GM19468 (cell line): Measurements from ENCODE around the gene ST3GAL3.

Experiments used
- ATAC-seq: cut with Tn5 transposase; IDR thresholded peaks from one replicate; pipeline ENCODE4 v1.9.1; 2021; ENCODE audit warnings: mild to moderate bottlenecking, moderate library complexity, moderate number of reproducible peaks; ENCODE audit not compliant: unreplicated experiment; ENCODE audit errors: extremely low read depth

Gene ST3GAL3, protein sequence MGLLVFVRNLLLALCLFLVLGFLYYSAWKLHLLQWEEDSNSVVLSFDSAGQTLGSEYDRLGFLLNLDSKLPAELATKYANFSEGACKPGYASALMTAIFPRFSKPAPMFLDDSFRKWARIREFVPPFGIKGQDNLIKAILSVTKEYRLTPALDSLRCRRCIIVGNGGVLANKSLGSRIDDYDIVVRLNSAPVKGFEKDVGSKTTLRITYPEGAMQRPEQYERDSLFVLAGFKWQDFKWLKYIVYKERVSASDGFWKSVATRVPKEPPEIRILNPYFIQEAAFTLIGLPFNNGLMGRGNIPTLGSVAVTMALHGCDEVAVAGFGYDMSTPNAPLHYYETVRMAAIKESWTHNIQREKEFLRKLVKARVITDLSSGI

GRCh38 chr1:43707190-43708001 lies at the start of gene ST3GAL3:
ST3GAL3 (plus strand) TSS chr1:43707536; CDS start chr1:43736263, 28,727 bp downstream.
- ATAC-seq = peak; percentile 92

DNA sequence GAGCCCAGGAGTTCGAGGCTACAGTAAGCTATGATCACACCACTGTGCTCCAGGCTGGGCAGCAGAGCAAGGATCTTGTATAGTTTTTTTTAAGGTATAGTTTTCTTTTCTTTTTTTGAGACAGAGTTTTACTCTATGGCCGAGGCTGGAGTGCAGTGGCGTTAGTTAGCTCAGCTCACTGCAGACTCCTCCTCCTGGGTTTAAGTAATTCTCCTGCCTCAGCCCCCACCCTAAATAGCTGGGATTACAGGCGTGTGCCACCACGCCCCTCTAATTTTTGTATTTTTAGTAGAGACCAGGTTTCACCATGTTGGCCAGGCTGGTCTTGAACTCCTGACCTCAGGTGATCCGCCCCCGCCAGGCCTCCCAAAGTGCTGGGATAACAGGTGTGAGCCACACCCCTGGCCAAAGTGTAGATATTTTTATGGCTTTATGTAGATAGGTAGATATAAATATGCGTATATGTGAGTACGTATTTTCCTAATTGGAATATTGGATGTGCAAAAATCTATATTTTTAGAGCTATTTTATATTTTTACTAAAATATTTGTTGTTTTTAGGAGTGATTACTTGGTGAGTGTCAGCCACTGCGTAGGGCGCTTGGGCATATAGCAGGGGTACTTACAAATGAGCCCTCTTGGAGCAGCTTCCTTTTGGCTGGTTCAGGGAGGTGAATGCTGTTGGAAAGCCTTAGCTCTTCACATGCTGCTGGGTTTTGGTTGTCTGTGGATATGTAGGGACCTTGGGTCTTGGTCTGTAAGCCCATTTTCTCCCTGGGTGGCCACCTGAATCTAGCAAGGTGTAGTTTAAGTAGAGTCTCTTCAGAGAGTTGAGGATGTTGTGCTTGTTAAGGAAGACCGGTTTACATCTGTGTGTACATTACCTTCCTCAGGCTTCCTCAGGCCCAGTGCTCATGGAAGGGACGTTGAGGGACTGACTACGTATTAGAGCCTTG lies 47.8 kb upstream of the ST3GAL3 start:
- no peak for ATAC-seq

DNA sequence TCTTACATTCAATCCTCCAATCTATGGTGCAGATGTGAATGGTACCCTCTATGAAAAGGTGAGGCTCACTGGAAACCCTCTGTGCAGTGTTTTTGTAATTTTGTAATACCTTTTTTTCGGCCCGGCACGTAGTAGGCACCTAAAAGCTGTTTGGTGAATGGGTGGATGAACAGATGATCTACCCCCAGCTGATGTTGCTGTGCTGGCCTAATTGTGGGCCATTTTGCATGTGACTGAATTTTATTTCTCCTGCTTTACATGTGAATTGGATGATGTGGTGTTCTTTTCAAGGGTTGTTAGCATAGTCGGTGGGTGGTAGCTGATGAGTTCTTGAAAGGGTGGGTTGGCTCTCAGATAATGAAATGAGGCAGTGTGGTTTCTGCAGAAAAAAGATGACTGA lies 47.0 kb upstream of the ST3GAL3 start:
- no peak for ATAC-seq

GRCh38 chr1:43664369-43664768 lies 43.0 kb upstream of the ST3GAL3 start:
- ATAC-seq = no peak

DNA sequence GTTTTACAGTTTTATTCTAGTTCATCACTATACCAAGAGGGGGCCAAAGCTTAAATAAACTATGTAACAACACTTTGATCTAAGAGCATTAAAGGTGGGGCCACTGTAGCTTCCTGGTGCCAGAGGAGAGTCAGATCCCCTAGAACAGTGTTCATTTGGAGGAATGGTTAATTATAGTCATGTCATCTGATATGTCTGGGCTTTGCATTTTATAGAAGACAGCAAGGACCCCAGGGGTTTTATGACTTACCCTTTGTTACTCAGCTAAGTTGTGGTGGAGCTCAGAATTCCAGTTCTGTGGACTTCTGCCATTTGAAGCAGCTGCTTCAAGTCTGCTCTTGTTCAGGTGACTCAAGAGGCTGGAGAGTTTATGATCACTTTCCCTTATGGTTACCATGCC lies 40.7 kb upstream of the ST3GAL3 start:
- no peak for ATAC-seq

- ATAC-seq = no peak
These were observed 38.4 kb upstream of the ST3GAL3 start for GRCh38 chr1:43668956-43669355.

DNA sequence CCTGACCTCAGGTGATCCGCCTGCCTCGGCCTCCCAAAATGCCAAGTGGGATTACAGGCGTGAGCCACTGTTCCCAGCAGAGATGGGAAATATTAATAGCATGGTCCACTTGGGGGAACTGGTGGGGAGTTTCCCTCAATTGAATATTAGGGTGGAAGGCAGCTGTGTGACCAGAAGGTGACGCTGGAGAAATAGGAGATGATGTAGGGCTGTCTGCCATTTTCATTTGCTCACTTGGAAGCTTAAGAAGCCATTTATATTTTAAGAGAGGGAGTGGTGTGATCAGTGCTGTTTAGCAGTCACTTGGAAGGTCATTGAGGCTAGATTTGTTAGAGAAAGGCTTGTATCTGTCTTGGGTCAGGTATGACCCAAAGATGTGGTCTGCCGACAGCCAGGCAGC lies 37.5 kb upstream of the ST3GAL3 start:
- ATAC-seq = no peak

- ATAC-seq = no peak
These were observed 36.1 kb upstream of the ST3GAL3 start for GRCh38 chr1:43671193-43671592.

DNA sequence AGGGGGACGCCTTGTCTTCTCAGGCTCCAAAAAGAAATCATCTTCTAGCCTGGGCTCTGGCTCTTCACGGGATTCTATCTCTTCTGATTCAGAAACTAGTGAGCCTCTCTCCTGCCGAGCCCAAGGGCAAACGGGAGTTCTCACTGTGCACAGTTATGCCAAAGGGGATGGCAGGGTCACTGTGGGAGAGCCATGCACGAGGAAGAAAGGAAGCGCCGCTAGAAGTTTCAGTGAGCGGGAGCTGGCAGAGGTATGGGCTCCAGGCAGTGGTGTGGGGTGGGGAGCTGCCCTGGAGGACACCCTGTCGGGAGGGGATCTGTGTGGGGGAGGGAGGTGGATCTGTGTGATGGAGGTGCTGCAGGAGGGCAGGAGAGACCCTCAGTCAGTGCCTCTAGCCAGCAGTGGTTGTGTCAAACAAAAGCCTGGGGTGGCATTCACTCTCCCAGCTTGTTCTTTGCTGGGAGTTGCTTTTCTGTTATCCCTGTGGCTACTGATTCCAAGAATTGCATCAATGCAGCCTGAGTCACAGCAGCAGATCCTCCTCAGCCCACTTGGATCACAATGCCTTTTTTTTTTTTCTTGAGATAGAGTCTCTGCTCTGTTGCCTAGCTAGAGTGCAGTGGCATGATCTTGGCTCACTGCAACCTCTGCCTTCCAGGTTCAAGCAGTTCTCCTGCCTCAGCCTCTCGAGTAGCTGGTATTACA lies 35.6 kb upstream of the ST3GAL3 start:
- ATAC-seq = no peak

DNA sequence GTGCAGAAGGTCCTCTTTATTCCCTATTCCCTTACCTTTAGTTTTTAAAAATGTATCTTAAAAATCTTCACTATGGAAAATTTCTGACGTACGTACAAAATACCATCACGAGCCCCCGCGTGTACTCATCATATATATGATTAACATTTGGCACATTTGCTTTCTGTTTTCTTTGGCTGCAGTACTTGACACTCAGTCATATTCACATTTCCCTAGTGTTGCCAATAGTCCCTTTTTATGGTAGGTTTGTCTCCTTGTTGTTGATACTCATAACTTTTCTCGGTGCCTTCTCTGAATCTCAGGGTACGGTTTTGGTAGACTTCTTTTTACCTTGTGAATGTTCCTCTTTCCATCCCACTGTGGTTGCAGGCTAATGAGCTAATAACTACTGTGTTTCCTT lies 34.1 kb upstream of the ST3GAL3 start:
- ATAC-seq = no peak

DNA sequence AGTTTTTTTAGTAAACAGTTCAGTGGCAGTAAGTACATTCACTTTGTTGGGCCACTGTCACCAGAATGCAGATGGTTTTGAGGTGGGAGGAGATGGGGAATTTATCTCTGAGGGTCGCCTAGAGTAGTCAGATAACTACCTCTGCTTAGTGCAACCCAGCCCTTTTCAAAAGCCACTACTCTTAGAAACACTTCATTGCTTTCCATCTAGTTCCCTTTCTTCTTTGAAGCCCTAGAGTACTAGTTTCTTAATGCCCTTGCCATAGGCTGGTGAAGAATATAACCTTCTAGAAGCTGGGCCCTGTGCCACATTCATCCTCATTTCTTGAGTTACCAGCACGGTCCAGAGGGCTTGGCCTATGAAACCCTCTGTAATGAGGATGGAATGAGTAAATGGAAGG lies 28.4 kb upstream of the ST3GAL3 start:
- ATAC-seq = no peak

- no peak for ATAC-seq
These were observed 23.8 kb upstream of the ST3GAL3 start for GRCh38 chr1:43683560-43683959.

- no peak for ATAC-seq
These were observed 20.5 kb upstream of the ST3GAL3 start for GRCh38 chr1:43686801-43687200.

DNA sequence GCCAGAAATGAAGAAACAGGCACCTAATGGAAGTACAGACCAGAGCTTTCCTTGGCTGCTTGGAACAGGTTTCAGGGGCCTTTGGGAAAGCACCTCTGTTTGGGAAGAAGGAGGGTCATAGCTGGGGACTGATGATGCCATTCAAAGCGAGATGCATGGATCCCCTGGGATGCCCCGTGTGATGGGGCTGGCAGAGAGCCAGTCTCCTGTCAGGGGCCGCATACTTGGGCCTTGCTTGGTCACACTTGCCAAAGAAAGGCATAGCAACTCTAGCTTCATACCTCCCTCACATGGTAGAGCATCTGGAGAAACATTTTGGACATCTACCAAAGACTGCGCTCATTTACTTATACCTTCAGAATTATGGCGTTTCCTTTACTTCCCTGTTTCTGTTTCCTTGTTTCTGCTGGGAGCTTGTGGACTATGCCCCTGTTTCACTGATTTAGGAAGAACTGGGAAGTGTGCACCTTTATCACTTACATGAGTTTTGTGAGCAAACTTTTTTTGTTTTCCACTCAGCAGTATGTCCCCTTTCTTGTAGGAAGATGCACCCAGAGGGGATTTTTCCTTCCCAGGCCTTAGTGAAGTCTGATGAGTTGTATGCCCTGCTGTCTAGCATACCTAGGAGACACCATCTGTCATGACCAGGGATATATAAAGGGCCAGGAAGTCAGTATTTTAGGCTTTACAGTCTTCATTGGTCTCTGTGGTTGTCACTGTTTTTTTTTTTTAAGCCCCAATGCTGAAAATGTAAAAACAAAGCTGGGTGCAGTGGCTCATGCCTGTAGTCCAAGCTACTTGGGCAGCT lies 19.8 kb upstream of the ST3GAL3 start:
- ATAC-seq = no peak

- no peak for ATAC-seq
These were observed 19.3 kb upstream of the ST3GAL3 start for GRCh38 chr1:43688109-43688387.

DNA sequence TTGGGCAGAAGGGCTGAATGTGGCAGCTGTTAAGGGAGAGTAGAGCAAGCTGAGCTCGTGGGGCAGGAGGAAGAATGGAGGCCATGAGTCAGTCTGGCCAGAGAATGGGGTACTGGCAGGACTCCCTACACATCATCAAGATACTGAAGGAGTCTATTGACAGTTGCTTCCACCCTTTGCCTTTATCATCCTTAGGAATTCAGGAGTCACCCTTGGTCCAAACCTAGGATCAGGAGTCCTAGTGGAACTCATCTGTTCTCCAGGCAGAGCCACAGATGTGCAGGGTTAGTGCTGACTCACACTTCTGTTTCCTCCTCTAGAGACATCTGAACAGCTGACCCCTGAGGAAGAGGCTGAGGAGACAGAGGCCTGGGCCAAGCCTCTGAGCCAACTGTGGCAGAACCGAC lies 18.7 kb upstream of the ST3GAL3 start:
- ATAC-seq = no peak

GRCh38 chr1:43689289-43689688 lies 18.0 kb upstream of the ST3GAL3 start:
- no peak for ATAC-seq

DNA sequence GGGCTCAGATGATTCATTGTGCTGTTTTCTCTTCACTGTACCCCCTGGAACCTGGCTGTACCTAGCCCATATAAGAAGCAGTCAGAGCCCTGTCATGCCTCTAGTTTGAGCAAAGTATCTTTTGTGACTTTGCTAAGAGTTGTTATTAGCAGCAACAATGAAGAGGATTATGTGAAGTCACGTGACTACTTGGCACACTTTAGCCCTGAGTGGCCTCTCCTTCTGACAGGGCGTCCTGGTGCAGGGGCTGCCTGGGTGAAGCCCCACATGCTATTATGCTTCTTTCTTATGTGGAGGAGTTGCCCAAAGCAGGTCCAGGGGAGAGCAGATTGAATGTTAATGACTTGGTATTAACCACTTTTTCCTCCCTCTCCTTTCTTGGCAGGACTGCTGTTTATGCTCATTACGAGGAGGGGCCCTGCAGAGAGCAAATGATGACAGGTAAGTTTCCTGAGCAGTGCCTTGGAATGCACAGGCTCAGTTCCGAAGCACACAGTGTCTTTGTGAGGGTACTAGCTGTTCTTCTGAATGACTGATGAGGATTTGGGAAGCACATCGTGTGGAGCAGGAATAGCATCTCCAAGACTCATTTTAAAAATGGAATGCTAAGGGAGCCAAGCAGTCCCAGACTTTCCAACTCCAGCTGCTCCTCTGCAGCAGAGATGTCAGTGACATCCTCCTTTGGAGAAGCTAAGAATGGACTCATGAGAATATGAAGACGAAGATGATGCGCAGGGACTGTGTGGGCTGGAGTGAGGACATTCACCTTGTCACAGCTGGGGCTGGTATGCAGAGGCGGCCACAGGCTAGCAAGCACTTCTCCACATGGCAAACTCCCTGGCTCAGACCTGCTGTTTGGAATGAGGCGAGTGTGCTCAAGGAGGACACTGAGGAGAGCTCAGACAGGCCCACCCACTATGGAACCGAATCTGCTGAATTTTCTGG lies 15.2 kb upstream of the ST3GAL3 start:
- ATAC-seq = no peak
